Activated CD8-positive, alpha-beta memory T cell treated with anti-CD3 and anti-CD28 coated beads for 24 hours (primary cell): ENCODE data around the gene PATZ1.
"Not testable (repeated sequence)": the region's sequence is repeated elsewhere in the genome, so short reads cannot be mapped to it uniquely, and the experiment has no call there.

ENCODE experiments used
- DNase-seq: peaks from one replicate; pipeline ENCODE4 v3.0.0-alpha.2; 2020

PATZ1 gene, protein sequence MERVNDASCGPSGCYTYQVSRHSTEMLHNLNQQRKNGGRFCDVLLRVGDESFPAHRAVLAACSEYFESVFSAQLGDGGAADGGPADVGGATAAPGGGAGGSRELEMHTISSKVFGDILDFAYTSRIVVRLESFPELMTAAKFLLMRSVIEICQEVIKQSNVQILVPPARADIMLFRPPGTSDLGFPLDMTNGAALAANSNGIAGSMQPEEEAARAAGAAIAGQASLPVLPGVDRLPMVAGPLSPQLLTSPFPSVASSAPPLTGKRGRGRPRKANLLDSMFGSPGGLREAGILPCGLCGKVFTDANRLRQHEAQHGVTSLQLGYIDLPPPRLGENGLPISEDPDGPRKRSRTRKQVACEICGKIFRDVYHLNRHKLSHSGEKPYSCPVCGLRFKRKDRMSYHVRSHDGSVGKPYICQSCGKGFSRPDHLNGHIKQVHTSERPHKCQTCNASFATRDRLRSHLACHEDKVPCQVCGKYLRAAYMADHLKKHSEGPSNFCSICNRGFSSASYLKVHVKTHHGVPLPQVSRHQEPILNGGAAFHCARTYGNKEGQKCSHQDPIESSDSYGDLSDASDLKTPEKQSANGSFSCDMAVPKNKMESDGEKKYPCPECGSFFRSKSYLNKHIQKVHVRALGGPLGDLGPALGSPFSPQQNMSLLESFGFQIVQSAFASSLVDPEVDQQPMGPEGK

DNA sequence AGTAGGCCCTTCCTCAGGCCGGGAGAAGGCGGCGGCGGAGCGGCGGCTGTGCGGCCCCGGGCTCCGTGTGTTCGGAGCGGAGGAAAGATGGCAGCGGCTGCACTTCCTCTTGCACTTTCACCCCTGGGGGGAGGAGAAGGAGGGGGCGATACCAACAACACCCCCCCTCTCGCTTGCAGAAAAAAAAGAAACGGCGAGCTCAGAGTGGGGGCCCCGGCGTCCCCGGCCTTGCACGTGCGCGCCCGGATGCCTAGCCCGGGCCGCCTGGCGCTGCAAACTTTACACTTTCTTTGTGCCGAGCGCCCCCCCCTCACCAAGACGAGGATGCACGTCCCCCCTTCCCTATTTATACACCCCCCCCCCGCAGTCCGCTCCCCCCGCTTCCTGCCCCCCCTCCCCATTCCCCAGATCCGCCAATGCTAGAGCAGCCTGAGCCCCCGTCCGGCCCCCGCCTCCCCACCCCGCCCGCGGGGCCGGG is at the start of gene PATZ1:
Gene PATZ1 (minus strand): TSS at position 92 of the 478 bp plus-strand sequence. CDS start 744 bp downstream, outside the sequence.
- DNase-seq = no peak

GRCh38 chr22:31394326-31394725 is 48.2 kb upstream of the PATZ1 start:
- no peak for DNase-seq

- DNase-seq = no peak
Measured at GRCh38 chr22:31393893-31394292, 47.7 kb upstream of the PATZ1 start.

- DNase-seq = not testable (repeated sequence)
Measured at GRCh38 chr22:31378651-31379050, 32.5 kb upstream of the PATZ1 start.

GRCh38 chr22:31378123-31378522 is 32.0 kb upstream of the PATZ1 start:
- no peak for DNase-seq

- DNase-seq = no peak
Measured at GRCh38 chr22:31377612-31378011, 31.5 kb upstream of the PATZ1 start.

DNA sequence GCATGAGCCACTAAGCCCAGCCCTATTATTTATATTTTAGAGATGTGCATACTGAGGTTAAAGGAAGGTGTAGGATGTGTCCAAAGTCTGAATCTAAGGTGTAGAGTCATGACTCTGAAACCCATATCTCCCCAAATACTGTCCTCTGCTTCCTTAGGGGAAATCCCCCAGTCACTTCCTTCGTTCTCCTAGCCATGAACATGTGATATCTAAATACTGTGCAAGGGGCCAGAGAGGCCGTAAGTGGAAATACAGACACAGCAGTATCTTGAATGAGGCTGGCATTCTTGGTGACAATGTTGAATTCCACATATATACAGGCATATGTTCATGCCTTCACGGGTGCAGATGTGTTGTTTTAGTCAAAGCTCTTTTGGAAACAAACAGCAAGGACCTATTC is 21.3 kb upstream of the PATZ1 start:
- no peak for DNase-seq

DNA sequence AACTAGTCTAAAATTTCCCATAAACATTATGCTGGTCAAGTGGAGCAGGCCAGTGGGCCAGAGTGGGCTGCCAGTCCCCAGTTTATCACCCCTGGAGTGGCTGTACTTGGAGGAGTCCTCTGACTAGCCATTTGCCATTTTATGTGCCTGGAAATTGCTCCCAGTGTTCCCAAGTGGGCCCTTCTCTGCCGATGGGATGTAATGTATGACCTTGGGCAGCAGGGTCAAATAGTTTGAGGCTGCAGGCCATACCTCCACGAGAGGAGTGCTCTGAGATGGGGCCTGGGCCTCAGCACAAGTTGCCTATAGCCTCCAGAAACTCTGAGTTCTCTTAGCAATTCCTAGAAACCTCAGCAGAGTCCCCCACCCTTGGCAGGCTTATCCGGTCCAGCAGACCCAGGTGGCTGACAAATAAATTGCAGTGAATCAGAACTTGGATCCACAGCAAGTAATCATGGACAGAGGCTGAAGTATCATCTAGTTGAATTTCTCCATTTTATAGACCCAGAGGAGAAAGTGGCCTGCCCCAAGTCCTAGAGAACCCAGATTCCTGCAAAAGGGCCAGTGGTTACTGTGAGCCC is 17.8 kb upstream of the PATZ1 start:
- DNase-seq = no peak

GRCh38 chr22:31361743-31362142 is 15.6 kb upstream of the PATZ1 start:
- DNase-seq = no peak

- no peak for DNase-seq
Measured at GRCh38 chr22:31360029-31360428, 13.9 kb upstream of the PATZ1 start.

DNA sequence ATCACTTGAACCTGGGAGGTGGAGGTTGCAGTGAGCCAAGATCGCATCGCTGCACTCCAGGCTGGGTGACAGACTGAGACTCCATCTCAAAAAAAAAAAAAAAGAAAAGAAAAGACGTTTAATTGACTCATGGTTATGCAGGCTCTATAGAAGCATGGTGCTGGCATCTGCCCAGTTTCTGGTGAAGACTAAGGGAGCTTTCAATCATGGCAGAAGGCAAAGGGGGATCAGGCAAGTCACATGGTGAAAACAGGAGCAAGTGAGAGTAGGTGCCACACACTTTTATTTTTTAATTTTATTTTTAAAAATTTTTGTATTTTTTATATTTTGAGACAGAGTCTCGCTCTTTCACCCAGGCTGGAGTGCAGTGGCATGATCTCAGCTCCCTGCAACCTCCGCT is 8.4 kb upstream of the PATZ1 start:
- DNase-seq = no peak

DNA sequence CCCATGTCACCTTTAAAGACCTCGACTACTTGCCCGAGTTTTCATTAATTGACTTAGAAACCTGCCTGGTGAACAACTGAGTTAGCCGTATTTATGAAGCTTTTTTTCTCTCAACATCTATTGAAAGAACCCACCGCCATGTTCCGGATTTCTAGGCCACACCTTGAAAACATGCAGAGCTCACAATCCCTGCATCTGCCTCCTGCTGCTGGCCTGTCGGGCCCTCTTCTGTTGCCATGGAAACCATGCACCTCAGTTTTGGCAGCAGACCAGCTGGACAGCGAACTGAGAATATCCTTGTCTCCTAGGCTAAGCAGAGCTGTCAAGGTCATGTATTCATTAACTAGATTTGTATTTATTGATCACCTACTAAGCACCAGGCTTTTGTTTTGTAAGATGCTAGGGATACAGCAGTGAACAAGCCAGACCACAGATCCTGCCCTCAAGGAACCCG is 4.3 kb upstream of the PATZ1 start:
- DNase-seq = no peak

DNA sequence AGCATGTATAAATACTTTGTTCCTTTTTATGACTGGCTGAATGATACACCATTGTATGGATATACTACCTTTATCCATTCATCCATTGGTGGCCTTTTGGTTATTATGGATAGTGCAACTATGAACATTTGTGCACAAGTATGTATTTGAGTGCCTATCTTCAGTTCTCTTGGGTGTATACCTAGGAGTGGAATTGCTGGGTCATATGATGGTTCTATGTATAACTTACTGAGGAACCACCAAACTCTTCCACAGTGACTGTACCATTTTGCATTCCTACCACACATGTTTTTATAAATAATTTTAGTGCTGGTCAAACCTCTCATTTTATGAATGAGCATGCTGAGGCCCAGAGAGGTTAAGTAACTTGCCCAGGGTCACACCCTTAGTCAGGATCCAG is 3.8 kb upstream of the PATZ1 start:
- DNase-seq = no peak

DNA sequence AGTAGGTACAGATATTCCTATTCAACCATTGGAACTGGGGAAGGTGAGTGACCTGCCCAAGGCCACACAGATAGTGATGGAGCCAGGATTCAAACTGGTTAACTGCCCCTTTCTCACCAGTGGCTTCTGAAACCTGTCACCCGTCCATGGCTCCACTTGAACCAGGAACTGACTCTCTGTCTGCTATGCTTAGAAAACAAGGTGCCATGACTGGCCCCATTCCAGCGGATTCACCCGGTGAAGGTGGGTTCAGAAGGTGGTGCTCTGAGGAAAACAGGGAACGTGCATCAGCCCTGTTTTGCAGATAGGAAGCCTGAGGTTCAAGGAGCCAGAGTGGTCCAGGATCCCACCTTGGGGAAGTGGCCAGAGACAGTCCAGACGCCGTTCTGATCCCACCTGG is 2.6 kb upstream of the PATZ1 start:
- no peak for DNase-seq

- DNase-seq = not testable (repeated sequence)
Measured at GRCh38 chr22:31348009-31348337, 1.8 kb upstream of the PATZ1 start.

- DNase-seq = peak; percentile 88
Measured at GRCh38 chr22:31347251-31348008, 1.3 kb upstream of the PATZ1 start.

- DNase-seq = peak; percentile 84
Measured at GRCh38 chr22:31346733-31347250, 646 bp upstream of the PATZ1 start.

GRCh38 chr22:31345331-31346254 is 553 bp downstream of the PATZ1 start:
- DNase-seq = peak; percentile 95

DNA sequence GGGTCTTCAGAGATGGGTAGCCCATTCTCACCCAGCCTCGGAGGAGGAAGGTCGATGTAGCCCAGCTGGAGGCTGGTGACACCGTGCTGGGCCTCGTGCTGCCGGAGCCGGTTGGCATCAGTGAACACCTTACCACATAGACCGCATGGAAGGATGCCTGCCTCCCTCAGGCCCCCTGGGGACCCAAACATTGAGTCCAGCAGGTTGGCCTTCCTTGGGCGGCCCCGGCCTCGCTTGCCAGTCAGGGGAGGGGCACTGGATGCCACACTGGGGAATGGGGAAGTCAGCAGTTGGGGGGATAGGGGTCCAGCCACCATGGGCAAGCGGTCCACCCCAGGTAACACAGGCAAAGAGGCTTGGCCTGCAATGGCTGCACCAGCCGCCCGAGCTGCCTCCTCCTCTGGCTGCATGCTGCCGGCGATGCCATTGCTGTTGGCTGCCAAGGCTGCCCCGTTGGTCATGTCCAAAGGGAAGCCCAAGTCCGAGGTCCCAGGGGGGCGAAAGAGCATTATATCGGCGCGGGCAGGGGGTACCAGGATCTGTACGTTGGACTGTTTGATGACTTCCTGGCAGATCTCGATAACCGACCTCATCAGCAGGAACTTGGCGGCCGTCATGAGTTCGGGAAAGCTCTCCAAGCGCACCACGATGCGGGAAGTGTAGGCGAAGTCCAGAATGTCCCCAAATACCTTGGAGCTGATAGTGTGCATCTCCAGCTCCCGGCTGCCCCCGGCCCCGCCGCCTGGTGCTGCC is 1.4 kb downstream of the PATZ1 start:
- DNase-seq = no peak

- peak; percentile 79 for DNase-seq
Measured at GRCh38 chr22:31344256-31344577, 1.9 kb downstream of the PATZ1 start.
